HepG2 (cell line): ENCODE data around the gene PIKFYVE. TPM values are rescaled to one million over a fixed set of nuclear protein-coding genes. Genes with fewer than 3 reads are reported as not detected.
"Not testable (repeated sequence)": the region's sequence is repeated elsewhere in the genome, so short reads cannot be mapped to it uniquely, and the experiment has no call there.

Experiments
- ATAC-seq: fragments of 200-7000 bp; cut with Tn5 transposase; 3 replicates; pipeline ENCODE4 v1.9.1; 2020; ENCODE audit warnings: mild to moderate bottlenecking, moderate library complexity
- BruUV-seq: library from RNA; stranded (reverse); fragments of 400-500 nt; replicated peaks from 2 replicates; lab custom pipeline; 2021; lab: Mats Ljungman, UMichigan
- CTCF ChIA-PET: fragments of 300-600 bp; formaldehyde crosslinking; extraction: SDS; loops from one replicate; lab custom pipeline; 2021; ENCODE audit warnings: low total read pairs, inconsistent platforms, low intra/inter-chr PET ratio; lab: Yijun Ruan, JAX
- POLR2A ChIA-PET: fragments of 350-600 bp; sonication (Branson Sonifier 250); formaldehyde crosslinking; loops from one replicate; lab custom pipeline; 2020; ENCODE audit warnings: antibody characterized with exemption, inconsistent platforms; lab: Yijun Ruan, JAX
- DNase-seq: peaks from one replicate; pipeline ENCODE4 v3.0.0-alpha.2; 2015; ENCODE audit warnings: low spot score
- FAIRE-seq: peaks from 3 replicates; lab custom pipeline; 2011; peaks lifted over from hg19 to GRCh38; lab: Jason Lieb, UNC
- H2AFZ ChIP-seq: one replicate; pipeline ENCODE4 v1.6.1; 2011; ENCODE audit warnings: low read length, inconsistent platforms
- H3K27ac ChIP-seq: fragments of 300-600 bp; 3 replicates; pipeline ENCODE4 v1.8.0; 2011; ENCODE audit warnings: mixed run types, mild to moderate bottlenecking, mixed read lengths, low read length, inconsistent platforms; ENCODE audit not compliant: insufficient read depth; ENCODE audit errors: extremely low read length
- H3K27me3 ChIP-seq, 2 experiments: fragments of 200-600 bp in 1 of 2; 2 replicates in 1 of 2; 3 replicates in 1 of 2; pipeline versions ENCODE4 v1.6.0 to v1.8.0; 2011; ENCODE audit warnings: low read length in 2 of 2, mild to moderate bottlenecking in 2 of 2, moderate library complexity in 2 of 2, inconsistent platforms in 1 of 2; ENCODE audit not compliant: insufficient read depth in 2 of 2, control insufficient read depth in 1 of 2
- H3K36me3 ChIP-seq, 2 experiments: fragments of 200-600 bp in 1 of 2; replicated peaks in 1 of 2; 2 replicates in 1 of 2; 3 replicates in 1 of 2; pipeline versions ENCODE4 v1.5.1 to v1.8.0; 2011; ENCODE audit warnings: low read length in 2 of 2, inconsistent platforms in 1 of 2; ENCODE audit not compliant: insufficient read depth in 2 of 2, control insufficient read depth in 1 of 2
- H3K4me1 ChIP-seq: 2 replicates; pipeline ENCODE4 v1.5.1; 2012; ENCODE audit warnings: low read length, inconsistent platforms; ENCODE audit not compliant: insufficient read depth
- H3K4me2 ChIP-seq: 2 replicates; pipeline ENCODE4 v1.6.0; 2011; ENCODE audit warnings: low read depth, low read length, inconsistent platforms
- H3K4me3 ChIP-seq, 3 experiments: fragments of 200-600 bp in 1 of 3; sonication (generic), shearing (Covaris generic) in 1 of 3; replicated peaks in 1 of 3; 2 replicates each; pipeline ENCODE4 v1.5.1; 2011 to 2016; ENCODE audit warnings: low read length in 3 of 3, inconsistent platforms in 2 of 3, low read depth in 2 of 3, mild to moderate bottlenecking in 2 of 3, control low read depth in 1 of 3, mixed read lengths in 1 of 3; ENCODE audit not compliant: insufficient read depth in 1 of 3
- H3K79me2 ChIP-seq: one replicate; pipeline ENCODE4 v1.6.1; 2011; ENCODE audit warnings: low read length, inconsistent platforms; ENCODE audit not compliant: insufficient read depth
- H3K9ac ChIP-seq: 2 replicates; pipeline ENCODE4 v1.6.0; 2011; ENCODE audit warnings: mild to moderate bottlenecking, low read depth, low read length, inconsistent platforms; ENCODE audit not compliant: insufficient read depth
- H3K9me3 ChIP-seq: 2 replicates; pipeline ENCODE4 v1.5.1; 2012; ENCODE audit warnings: mild to moderate bottlenecking, low read length
- H4K20me1 ChIP-seq: 2 replicates; pipeline ENCODE4 v1.6.0; 2011; ENCODE audit warnings: inconsistent platforms, mild to moderate bottlenecking, low read length, moderate library complexity; ENCODE audit not compliant: insufficient read depth
- AGO2 ChIP-seq: fragments of 200-400 bp; formaldehyde crosslinking; optimal IDR thresholded peaks from 2 replicates; pipeline ENCODE3; 2017; ENCODE audit warnings: mild to moderate bottlenecking, low read depth, low read length, moderate library complexity
- CEBPB ChIP-seq: IDR thresholded peaks from 2 replicates; pipeline ENCODE4 v1.6.1; 2011; ENCODE audit warnings: low read depth, low read length, improper control_type of control experiment, borderline replicate concordance
- E2F1 ChIP-seq: sonication (generic); formaldehyde crosslinking; IDR thresholded peaks from 2 replicates; pipeline ENCODE4 v1.5.0; 2020; ENCODE audit warnings: missing genetic modification reagents
- EHMT2 ChIP-seq: fragments of 200-600 bp; sonication (generic); IDR thresholded peaks from 2 replicates; pipeline ENCODE4 v1.7.0; 2017; ENCODE audit warnings: antibody characterized with exemption, low read depth, low read length, borderline replicate concordance
- HNF4A ChIP-seq: sonication (generic); formaldehyde crosslinking; IDR thresholded peaks from 2 replicates; pipeline ENCODE4 v1.4.0; 2020; ENCODE audit warnings: missing genetic modification reagents
- HNRNPL ChIP-seq: fragments of 200-400 bp; formaldehyde crosslinking; IDR thresholded peaks from 2 replicates; pipeline ENCODE4 v1.6.1; 2017; ENCODE audit warnings: mild to moderate bottlenecking, low read depth, low read length
- ZNF543 ChIP-seq: sonication (generic); formaldehyde crosslinking; IDR thresholded peaks from 2 replicates; pipeline ENCODE4 v1.4.0; 2020; ENCODE audit warnings: mild to moderate bottlenecking, missing genetic modification reagents
- ZNF83 ChIP-seq: sonication (generic); formaldehyde crosslinking; IDR thresholded peaks from 2 replicates; pipeline ENCODE4 v1.4.0; 2020; ENCODE audit warnings: missing genetic modification reagents, mild to moderate bottlenecking, borderline replicate concordance
- WGBS: methylation state at CpG from one replicate; pipeline ENCODE4 v1.1.6; 2017; ENCODE audit warnings: low lambda C conversion rate; 5-methylcytosine and 5-hydroxymethylcytosine counted together
- in situ Hi-C: cut with HindIII; loops from 2 replicates; pipeline ENCODE4 v1.10.0; 2017; ENCODE audit warnings: low pct_unique_long_range_greater_than_20kb; ENCODE audit not compliant: extremely low pct_ligation_motif_present
- intact Hi-C: fragments of 100-400 bp; cut with micrococcal nuclease; formaldehyde crosslinking; loops from one replicate; pipeline ENCODE4 v1.10.0; 2022; ENCODE audit not compliant: unreplicated experiment
- polyA plus RNA-seq, 8 experiments: library from polyadenylated mRNA; depleted of rRNA in 3 of 8; stranded (reverse) in 7 of 8; unstranded in 1 of 8; fragments of >200 nt; fragmentation: Illumina TruSeq in 4 of 8; extraction: Trizol in 4 of 8; gene quantifications; 2 replicates each; pipeline versions ENCODE4 v1.2.1 to v1.2.3, GENCODE V29; 2011 to 2016; ENCODE audit warnings: low read depth in 4 of 8, missing spikeins in 1 of 8, mixed read lengths in 1 of 8; ENCODE audit not compliant: insufficient read depth in 1 of 8
- total RNA-seq, 5 experiments: library from RNA; depleted of rRNA; stranded (reverse); fragments of >200 nt; fragmentation: Illumina TruSeq; extraction: Trizol; gene quantifications; 2 replicates each; pipeline ENCODE4 v1.2.3, GENCODE V29; 2016; ENCODE audit warnings: low read depth in 1 of 5
- TF ChIP-seq, protein P1 (sequence below): sonication (generic); formaldehyde crosslinking; IDR thresholded peaks from 2 replicates; pipeline ENCODE4 v1.5.0; 2020; ENCODE audit warnings: missing genetic modification reagents
- TF ChIP-seq, protein P2 (sequence below): sonication (generic); formaldehyde crosslinking; IDR thresholded peaks from 2 replicates; pipeline ENCODE4 v1.9.0; 2022; ENCODE audit warnings: low read depth, missing genetic modification reagents

Gene PIKFYVE
- total and polyA plus RNA-seq, 2 of the 13 experiments (the other 11 are each of a cell fraction or from before 2014, with no cell fraction given), result 20.2 to 21.7 TPM

- no peaks in the 10 kb centered on the region for H3K79me2 ChIP-seq
- no TSS peak for BruUV-seq
- TF ChIP-seq HNF4A (CRISPR knock-in tag), result peak; percentile 52
- TF ChIP-seq EHMT2, result 0 out of 2 replicates have a peak, but pooled peaks have one; percentile 19
- no peak for TF ChIP-seq ZNF83 (CRISPR knock-in tag)
- no peak for TF ChIP-seq E2F1
- TF ChIP-seq, protein P1, sequence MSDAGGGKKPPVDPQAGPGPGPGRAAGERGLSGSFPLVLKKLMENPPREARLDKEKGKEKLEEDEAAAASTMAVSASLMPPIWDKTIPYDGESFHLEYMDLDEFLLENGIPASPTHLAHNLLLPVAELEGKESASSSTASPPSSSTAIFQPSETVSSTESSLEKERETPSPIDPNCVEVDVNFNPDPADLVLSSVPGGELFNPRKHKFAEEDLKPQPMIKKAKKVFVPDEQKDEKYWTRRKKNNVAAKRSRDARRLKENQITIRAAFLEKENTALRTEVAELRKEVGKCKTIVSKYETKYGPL, result 0 out of 2 replicates have a peak, but pooled peaks have one; percentile 42
- TF ChIP-seq, protein P2, sequence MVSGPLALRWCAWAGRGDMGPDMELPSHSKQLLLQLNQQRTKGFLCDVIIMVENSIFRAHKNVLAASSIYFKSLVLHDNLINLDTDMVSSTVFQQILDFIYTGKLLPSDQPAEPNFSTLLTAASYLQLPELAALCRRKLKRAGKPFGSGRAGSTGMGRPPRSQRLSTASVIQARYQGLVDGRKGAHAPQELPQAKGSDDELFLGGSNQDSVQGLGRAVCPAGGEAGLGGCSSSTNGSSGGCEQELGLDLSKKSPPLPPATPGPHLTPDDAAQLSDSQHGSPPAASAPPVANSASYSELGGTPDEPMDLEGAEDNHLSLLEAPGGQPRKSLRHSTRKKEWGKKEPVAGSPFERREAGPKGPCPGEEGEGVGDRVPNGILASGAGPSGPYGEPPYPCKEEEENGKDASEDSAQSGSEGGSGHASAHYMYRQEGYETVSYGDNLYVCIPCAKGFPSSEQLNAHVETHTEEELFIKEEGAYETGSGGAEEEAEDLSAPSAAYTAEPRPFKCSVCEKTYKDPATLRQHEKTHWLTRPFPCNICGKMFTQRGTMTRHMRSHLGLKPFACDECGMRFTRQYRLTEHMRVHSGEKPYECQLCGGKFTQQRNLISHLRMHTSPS, result peak; percentile 57; the same call in 1 of the 2 replicates
- TF ChIP-seq HNRNPL, result 0 out of 2 replicates have a peak, but pooled peaks have one; percentile 63
- TF ChIP-seq AGO2, result no peak
- peak; percentile 55; the same call in 1 of the 2 replicates for TF ChIP-seq CEBPB
- TF ChIP-seq ZNF543 (CRISPR knock-in tag), result no peak
- no peak overlapping the region for H3K4me3 ChIP-seq
- FAIRE-seq (no peak), DNase-seq (peak; percentile 57), ATAC-seq (peak; percentile 49; the same call in 2 of the 3 replicates)
- no peak overlapping the region for H2AFZ ChIP-seq
- no peaks in the 10 kb centered on the region for H3K27me3 ChIP-seq
- intact Hi-C loops (loop anchor here (10.0 kb wide), 1 partner anchor 250 kb away; no protein-coding TSS in a partner anchor), in situ Hi-C loops (no loop called here)
- no peaks in the 10 kb centered on the region for H4K20me1 ChIP-seq
- ChIA-PET POLR2A (no interaction called here), CTCF (no interaction called here)
- peaks cover 11 to 52% of the 10 kb centered on the region in 2 experiments for H3K36me3 ChIP-seq
- no peak overlapping the region for H3K27ac ChIP-seq
- WGBS, result 59% methylated on average over 3 of the region's 3 CpGs
- peaks cover 12% of the 10 kb centered on the region for H3K4me1 ChIP-seq
- no peaks in the 10 kb centered on the region for H3K9me3 ChIP-seq
- H3K4me2 ChIP-seq, result no peak overlapping the region
- H3K9ac ChIP-seq, result no peak overlapping the region
Observed at GRCh38 chr2:208354964-208355381, 88.9 kb downstream of the PIKFYVE start.

DNA sequence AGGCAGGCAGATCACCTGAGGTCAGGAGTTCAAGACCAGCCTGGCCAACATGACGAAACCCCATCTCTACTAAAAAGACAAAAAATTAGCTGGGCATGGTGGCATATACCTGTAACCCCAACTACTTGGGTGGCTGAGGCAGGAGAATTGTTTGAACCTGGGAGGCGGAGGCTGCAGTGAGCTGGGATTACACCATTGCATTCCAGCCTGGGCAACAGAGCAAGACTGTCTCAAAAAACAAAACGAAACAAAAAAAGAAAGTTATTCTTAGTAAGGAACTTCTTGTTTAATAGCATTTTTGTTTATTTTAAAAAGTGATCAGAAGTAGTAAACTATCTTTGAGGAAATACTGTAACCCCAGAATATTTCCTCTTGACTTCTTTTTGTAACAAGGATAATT lies 90.4 kb downstream of the PIKFYVE start:
- H3K9ac ChIP-seq, H3K4me3 ChIP-seq, H2AFZ ChIP-seq, BruUV-seq, POLR2A ChIA-PET, H3K4me2 ChIP-seq, H3K27ac ChIP-seq, H3K27me3 ChIP-seq, ATAC-seq, CTCF ChIA-PET, H4K20me1 ChIP-seq, H3K9me3 ChIP-seq, FAIRE-seq, H3K79me2 ChIP-seq, DNase-seq, in situ Hi-C loops: not testable (repeated sequence)
- WGBS, result 67% methylated on average over 3 of the region's 3 CpGs
- Histone ChIP-seq H3K36me3 (peaks cover 8 to 40% of the 10 kb centered on the region in 2 experiments), H3K4me1 (peaks cover 12% of the 10 kb centered on the region)
- intact Hi-C loops, result loop anchor here (10.0 kb wide), 1 partner anchor 252 kb away; no protein-coding TSS in a partner anchor
